GM21576 (cell line): ENCODE measurements around the gene SLC35E1.

Source experiments
- ATAC-seq: cut with Tn5 transposase; IDR thresholded peaks from one replicate; pipeline ENCODE4 v1.9.1; 2021; ENCODE audit warnings: mild to moderate bottlenecking, moderate library complexity; ENCODE audit not compliant: unreplicated experiment

SLC35E1 gene

GRCh38 chr19:16582486-16583261, 10.5 kb upstream of the SLC35E1 start:
- no peak for ATAC-seq

GRCh38 chr19:16581971-16582343, 9.7 kb upstream of the SLC35E1 start:
- no peak for ATAC-seq

- no peak for ATAC-seq
These were observed 9.1 kb upstream of the SLC35E1 start for GRCh38 chr19:16581145-16581970.

- no peak for ATAC-seq
These were observed 7.2 kb upstream of the SLC35E1 start for GRCh38 chr19:16579381-16579780.

DNA sequence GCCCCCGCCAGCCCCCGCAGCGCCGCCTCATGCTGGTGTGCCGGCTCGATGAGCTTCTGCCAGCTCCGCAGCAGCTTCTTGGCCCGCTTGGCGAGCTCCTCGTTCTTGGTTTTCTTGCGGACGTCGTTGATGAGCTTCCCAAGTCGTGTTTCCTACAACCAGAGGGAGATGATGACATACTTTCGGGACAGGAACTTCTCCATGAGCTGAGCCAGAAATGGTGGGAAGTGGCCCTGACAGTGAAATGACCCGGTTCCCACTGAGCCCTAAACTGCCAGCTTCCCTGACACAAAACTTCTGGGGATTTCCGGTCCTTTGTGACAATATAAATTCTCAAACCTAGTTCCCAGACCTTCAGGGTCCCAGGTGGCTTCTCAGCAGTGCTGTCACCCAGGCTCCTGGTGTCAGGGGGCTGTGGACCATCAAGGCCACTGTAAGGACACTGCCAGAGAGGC, 5.3 kb upstream of the SLC35E1 start:
- no peak for ATAC-seq

GRCh38 chr19:16576690-16577530, 4.7 kb upstream of the SLC35E1 start:
- ATAC-seq = no peak

DNA sequence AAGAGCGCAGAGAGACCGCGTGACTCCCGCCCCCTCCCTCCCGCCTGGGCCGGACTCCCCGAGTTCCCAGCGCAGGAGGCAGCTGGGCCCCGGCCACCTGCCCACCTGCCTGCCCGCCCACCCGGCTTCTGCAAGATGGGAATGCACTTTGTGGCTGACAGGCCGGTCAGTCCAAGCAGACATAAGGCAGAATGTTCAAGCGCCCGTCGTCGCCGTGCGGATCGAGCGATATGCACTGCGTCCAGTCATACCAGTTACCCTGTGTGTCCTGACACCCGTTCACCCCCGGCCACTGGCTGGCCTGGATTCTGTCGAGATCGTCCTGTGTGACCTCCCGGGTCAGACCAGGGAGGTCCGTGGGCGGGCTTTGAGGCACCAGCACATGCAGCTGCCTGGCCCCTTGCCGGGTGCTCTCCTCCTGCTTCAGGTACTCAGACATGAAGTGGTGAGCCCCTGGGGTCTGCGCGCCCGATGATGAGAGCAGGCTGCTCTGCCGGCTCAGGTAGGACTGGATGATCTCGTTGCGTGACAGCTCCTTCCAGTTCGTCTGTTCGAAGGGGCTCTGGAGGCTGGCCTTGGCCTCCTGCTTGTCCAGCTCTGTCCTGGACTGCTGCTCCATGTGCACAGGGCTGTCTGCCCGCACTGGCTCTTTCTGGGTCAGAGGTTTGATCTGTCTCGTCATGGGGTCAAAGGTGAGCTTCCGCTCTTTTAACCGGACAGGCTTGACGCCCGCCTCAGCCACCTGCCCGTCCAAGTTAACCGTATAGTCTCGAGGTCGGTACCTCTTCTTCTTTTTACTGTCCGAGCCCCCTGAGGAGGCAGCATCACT, 3.9 kb upstream of the SLC35E1 start:
- ATAC-seq = no peak

DNA sequence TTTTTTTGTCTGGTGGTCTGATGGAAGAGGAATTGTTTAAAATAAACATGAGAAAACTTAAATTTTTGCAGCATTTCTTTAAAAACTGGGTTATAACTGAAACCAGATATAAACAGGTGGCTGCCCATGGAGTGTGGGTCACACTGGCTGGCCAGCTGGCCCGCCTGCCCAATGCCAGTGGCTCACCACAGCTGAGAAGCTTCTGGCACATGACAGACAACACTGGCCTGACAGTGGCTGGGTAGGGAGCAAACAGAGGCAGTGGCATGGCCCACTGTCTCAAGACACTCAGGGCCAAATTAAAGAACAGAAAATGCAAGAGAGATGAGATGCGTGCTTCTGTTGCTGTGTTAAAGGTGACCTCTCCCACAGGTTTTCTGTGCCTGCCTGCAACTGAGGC, 3.1 kb upstream of the SLC35E1 start:
- no peak for ATAC-seq

- no peak for ATAC-seq
These were observed 1.7 kb upstream of the SLC35E1 start for GRCh38 chr19:16573925-16574324.

DNA sequence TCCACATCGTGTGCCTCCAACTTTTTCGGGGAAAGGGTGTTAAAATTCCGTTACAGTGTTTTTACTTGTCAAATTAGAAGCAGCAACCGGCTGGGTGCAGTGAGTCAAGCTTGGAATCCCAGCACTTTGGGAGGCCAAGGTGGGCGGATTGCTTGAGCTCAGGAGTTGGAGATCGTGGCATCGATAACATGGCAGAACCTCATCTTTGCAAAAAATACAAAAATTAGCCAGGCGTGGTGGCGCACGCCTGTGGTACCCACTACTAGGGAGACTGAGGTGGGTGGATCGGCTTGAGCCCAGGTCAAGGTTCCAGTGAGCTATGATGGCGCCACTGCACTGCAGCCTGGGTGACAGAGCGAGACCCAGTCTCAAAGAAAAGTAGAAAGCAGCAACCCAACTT, 1.1 kb upstream of the SLC35E1 start:
- no peak for ATAC-seq

DNA sequence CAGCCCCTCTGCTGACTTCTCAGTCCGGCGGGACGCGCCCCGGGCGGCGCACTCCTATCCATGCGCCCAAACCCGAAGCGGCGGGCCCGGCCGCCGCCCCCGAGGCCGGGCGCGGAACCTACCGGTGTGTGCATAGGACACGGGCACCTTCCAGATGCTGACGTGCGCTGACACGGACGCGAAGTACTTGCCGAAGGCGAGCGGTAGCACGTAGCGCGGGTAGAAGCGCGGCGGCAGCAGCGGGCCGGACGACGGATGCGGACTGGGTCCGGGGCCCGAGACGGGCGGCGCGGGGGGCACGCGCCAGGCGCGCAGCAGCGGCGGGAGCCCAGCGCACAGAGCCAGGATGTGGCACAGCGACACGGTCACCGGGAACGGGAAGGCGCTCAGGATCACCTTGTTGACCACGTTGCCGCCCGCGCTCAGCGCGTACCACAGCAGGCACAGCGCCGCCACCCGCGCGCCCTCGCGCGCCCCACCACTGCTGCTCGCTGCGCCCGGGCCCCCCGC, 338 bp downstream of the SLC35E1 start:
- ATAC-seq = no peak

DNA sequence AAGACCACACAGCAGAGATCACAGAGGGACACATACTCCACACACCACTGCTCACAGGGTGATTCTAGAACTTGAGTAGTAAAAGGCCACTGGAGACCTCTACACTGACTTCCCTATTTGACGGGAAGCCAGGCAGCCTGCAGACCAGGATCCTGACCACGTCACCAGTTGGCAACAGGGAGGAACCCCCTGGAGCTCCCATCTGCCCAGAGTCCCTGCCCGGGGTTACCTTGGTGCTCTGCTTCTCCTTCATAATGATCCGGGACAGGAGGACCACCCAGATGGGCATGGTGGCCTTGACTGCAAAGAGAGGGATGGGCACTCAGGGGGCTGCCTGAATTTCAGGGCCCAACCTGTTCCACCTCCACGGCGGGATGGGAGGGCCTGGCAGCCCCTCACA, 932 bp downstream of the SLC35E1 start:
- no peak for ATAC-seq

DNA sequence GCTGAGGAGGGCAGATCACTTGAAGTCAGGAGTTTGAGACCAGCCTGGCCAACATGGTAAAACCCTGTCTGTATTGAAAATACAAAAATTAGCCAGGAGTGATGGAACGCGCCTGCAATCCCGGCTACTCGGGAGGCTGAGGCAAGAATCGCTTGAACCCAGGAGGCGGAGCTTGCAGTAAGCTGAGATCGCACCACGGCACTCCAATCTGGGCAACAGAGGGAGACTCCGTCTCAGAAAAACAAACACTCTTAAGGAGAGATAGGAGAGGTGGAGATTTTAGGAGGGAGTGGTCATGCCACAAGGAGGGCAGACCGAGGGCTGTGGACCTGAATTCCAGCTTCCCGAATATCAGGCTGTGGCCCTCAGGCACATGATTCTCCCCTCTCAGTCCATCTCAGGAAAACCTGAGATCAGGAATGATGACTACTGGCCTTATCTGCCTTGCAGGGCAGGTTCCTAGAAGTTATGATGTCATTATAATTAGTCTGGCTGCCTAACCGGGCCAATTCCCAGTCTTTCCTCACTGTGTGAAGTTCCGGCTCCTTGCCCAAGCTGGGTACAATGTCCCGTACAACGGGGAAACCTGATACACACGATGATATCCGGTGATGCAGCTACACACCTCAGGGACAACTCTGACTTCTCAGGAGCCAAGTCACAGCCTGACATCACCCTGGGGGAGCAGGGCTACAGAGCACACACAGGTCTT, 2.5 kb downstream of the SLC35E1 start:
- no peak for ATAC-seq

DNA sequence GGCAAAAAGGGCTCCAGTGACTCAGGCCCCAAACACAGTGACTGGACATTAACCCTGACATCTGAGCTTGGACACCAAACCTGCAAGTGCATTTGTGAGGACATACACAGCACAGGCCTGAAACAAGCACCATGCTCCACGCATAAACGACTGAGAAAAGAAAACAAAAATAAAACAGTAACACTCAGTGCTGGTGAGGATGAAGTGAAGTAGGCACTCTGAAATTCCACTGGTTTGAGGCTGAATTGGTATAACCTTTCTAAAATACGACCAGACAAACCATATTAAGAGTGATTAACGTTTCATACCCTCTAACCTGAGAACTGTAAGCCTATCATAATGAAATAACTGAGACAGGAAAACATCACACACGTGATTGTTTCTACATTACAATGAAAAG, 5.5 kb downstream of the SLC35E1 start:
- no peak for ATAC-seq

GRCh38 chr19:16566161-16566560, 6.1 kb downstream of the SLC35E1 start:
- ATAC-seq = no peak

DNA sequence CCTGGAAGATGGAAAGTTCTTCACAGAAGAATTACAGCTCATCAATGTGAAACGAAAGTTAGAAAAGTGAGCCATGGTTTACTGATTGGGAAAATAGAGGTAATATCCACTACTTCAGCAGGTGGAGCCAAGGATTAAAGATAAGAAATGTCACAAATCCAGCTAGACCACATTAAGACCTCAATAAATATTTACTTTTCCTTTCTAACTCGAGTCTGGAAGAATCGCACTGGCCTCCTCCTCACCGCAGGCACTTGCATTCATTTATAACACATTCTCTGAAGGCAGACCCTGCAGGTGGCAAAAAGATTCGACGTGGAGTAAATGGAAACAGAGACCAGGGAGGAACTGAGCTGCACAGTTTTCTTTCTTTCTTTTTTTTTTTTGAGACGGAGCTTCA, 7.4 kb downstream of the SLC35E1 start:
- ATAC-seq = no peak

- no peak for ATAC-seq
These were observed 9.6 kb downstream of the SLC35E1 start for GRCh38 chr19:16562608-16563025.

- no peak for ATAC-seq
These were observed 10.8 kb downstream of the SLC35E1 start for GRCh38 chr19:16561382-16561781.

DNA sequence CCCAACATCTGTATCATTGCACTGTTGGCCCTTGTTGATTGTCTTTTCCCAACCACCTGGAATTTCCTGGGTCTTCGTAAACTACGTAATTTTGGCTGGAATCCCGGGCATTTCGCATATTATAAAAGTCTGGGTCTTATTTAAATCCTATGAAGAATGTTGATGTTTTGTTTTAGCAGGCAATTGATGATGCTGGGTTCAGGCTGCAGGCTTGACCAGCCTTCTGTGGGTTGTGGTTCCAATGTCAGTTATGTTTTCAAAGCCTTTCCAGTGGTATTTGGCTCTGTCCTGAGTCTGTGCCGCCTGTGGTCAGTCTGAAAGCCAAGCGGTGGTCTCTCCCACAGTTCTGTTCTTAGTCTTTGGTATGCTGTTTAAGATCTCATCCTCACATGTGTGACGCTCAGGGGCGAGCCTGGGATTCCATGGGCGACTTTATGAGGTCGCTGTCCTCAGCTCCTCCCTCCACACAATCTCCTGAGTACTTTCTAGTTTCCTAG, 12.4 kb downstream of the SLC35E1 start:
- ATAC-seq = no peak
